GM12878 (cell line): Measurements from ENCODE around the gene ABCC2.
A peak's percentile ranks its signal among the peaks of the same experiment; 100 is the strongest.

Experiments used
- ATF3 ChIP-seq: IDR thresholded peaks from 2 replicates; pipeline ENCODE4 v1.6.1; 2011; ENCODE audit warnings: low read depth, mild to moderate bottlenecking, low read length, moderate library complexity, borderline replicate concordance; ENCODE audit errors: extremely low read depth
- EZH2 ChIP-seq: IDR thresholded peaks from 2 replicates; pipeline ENCODE4 v1.6.1; 2012; ENCODE audit warnings: low read depth, mild to moderate bottlenecking, control low read depth, inconsistent platforms, low read length, borderline replicate concordance; ENCODE audit not compliant: control insufficient read depth
- POLR2A ChIP-seq: IDR thresholded peaks from 2 replicates; pipeline ENCODE4 v1.6.1; 2011; ENCODE audit warnings: low read depth, mild to moderate bottlenecking, low read length
- POLR2AphosphoS5 ChIP-seq: IDR thresholded peaks from 2 replicates; pipeline ENCODE4 v1.6.1; 2011; ENCODE audit warnings: mild to moderate bottlenecking, low read length, inconsistent platforms
- SIX5 ChIP-seq: IDR thresholded peaks from 2 replicates; pipeline ENCODE4 v1.6.1; 2011; ENCODE audit warnings: mild to moderate bottlenecking, low read depth, low read length, moderate library complexity; ENCODE audit not compliant: severe bottlenecking
- TF ChIP-seq, protein P1 (sequence below): IDR thresholded peaks from 2 replicates; pipeline ENCODE4 v1.6.1; 2012; ENCODE audit warnings: mild to moderate bottlenecking, low read depth, low read length
- TF ChIP-seq, protein P2 (sequence below), 3 experiments: IDR thresholded peaks in 2 of 3; conservative IDR thresholded peaks in 1 of 3; 2 replicates each; pipeline ENCODE4 v1.5.1; 2011; ENCODE audit warnings: low read depth in 3 of 3, low read length in 3 of 3, mild to moderate bottlenecking in 3 of 3, control low read depth in 2 of 3, moderate library complexity in 2 of 3, inconsistent platforms in 1 of 3, mixed read lengths in 1 of 3; ENCODE audit not compliant: control insufficient read depth in 2 of 3, insufficient read depth in 1 of 3; ENCODE audit errors: extremely low read depth in 1 of 3

GRCh38 chr10:99873846-99874245 is 91.4 kb downstream of the ABCC2 start:
- TF ChIP-seq ATF3: no peak
- TF ChIP-seq, protein P1, sequence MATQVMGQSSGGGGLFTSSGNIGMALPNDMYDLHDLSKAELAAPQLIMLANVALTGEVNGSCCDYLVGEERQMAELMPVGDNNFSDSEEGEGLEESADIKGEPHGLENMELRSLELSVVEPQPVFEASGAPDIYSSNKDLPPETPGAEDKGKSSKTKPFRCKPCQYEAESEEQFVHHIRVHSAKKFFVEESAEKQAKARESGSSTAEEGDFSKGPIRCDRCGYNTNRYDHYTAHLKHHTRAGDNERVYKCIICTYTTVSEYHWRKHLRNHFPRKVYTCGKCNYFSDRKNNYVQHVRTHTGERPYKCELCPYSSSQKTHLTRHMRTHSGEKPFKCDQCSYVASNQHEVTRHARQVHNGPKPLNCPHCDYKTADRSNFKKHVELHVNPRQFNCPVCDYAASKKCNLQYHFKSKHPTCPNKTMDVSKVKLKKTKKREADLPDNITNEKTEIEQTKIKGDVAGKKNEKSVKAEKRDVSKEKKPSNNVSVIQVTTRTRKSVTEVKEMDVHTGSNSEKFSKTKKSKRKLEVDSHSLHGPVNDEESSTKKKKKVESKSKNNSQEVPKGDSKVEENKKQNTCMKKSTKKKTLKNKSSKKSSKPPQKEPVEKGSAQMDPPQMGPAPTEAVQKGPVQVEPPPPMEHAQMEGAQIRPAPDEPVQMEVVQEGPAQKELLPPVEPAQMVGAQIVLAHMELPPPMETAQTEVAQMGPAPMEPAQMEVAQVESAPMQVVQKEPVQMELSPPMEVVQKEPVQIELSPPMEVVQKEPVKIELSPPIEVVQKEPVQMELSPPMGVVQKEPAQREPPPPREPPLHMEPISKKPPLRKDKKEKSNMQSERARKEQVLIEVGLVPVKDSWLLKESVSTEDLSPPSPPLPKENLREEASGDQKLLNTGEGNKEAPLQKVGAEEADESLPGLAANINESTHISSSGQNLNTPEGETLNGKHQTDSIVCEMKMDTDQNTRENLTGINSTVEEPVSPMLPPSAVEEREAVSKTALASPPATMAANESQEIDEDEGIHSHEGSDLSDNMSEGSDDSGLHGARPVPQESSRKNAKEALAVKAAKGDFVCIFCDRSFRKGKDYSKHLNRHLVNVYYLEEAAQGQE: no peak
- TF ChIP-seq, protein P2, sequence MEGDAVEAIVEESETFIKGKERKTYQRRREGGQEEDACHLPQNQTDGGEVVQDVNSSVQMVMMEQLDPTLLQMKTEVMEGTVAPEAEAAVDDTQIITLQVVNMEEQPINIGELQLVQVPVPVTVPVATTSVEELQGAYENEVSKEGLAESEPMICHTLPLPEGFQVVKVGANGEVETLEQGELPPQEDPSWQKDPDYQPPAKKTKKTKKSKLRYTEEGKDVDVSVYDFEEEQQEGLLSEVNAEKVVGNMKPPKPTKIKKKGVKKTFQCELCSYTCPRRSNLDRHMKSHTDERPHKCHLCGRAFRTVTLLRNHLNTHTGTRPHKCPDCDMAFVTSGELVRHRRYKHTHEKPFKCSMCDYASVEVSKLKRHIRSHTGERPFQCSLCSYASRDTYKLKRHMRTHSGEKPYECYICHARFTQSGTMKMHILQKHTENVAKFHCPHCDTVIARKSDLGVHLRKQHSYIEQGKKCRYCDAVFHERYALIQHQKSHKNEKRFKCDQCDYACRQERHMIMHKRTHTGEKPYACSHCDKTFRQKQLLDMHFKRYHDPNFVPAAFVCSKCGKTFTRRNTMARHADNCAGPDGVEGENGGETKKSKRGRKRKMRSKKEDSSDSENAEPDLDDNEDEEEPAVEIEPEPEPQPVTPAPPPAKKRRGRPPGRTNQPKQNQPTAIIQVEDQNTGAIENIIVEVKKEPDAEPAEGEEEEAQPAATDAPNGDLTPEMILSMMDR (IDR thresholded peaks at IDR 0.05 in 2 of 3, conservative IDR thresholded peaks at IDR 0.05 in 1 of 3; ENCODE audit: control insufficient read depth in 2 of 3, extremely low read depth in 1 of 3, insufficient read depth in 1 of 3, low read depth in 3 of 3, low read length in 3 of 3): no peak
- no peak for TF ChIP-seq SIX5
- TF ChIP-seq POLR2AphosphoS5: no peak
- peak; percentile 60; the same call in 1 of the 2 replicates for TF ChIP-seq POLR2A
- TF ChIP-seq EZH2: no peak
